ENCODE results near the gene USHBP1. TPM values are rescaled to one million over a fixed set of nuclear protein-coding genes. Genes with fewer than 3 reads are reported as not detected.

The USHBP1 gene, protein sequence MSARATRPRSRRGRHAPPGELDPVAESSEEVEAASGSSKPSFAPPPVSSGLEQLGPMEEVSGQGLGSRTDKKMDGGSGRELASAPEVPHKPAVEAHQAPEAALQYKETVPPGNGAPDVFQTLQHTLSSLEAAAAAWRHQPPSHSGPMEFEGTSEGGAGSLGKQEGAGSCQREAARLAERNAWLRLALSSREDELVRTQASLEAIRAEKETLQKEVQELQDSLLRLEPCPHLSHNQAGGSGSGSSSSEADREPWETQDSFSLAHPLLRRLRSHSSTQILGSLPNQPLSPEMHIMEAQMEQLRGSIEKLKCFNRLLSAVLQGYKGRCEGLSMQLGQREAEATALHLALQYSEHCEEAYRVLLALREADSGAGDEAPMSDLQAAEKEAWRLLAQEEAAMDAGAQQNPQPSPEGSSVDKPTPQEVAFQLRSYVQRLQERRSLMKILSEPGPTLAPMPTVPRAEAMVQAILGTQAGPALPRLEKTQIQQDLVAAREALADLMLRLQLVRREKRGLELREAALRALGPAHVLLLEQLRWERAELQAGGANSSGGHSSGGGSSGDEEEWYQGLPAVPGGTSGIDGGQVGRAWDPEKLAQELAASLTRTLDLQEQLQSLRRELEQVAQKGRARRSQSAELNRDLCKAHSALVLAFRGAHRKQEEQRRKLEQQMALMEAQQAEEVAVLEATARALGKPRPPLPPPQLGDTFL
- 0.12 and 0.39 TPM in 2 replicates for total RNA-seq
- 0.23 TPM for total RNA-seq (2013)
- polyA plus RNA-seq, result 0.03 TPM in 1 of 2 replicates, not detected in the other
- 0.36 TPM in 1 of 2 replicates, not detected in the other for polyA minus RNA-seq

DNA sequence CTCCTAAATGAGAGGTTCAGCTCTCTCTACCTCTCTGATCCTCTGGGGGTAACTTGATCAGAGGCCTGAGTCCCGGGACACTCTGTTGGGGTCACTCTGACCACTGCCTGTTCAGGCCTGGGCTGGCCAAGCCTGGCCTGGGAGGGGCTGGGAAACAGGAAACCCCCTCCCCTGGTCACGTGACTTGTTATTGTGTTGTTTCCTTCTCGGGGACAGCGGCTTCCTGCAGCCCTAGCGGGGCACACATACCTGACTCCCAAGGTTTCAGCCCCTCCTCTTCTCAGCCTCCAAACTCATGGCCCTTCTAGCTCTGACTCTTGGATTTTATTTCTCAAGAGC, at the start of gene USHBP1:
USHBP1 (minus strand) TSS at position 105 of the 339 bp plus-strand sequence. CDS start 446 bp downstream, outside the sequence.
- Histone ChIP-seq H3K9ac (ENCODE audit: low read length) (no peak within 1 kb of the TSS), H2AFZ (ENCODE audit: insufficient read depth, low read depth, low read length, poor library complexity, severe bottlenecking) (no peak within 1 kb of the TSS), H3K4me1 (ENCODE audit: control insufficient read depth in 2 of 2, insufficient read depth in 2 of 2, low read length in 2 of 2) (peaks cover 6 to 30% of the 10 kb centered on the region in 2 donors), H3K9me3 (ENCODE audit: control extremely low read depth in 1 of 3, control insufficient read depth in 2 of 3, insufficient read depth in 1 of 3, low read length in 2 of 3) (peaks cover 0 to 12% (median 2%) of the 10 kb centered on the region in 3 donors), H4K20me1 (ENCODE audit: control insufficient read depth, insufficient read depth, low read length, poor library complexity, severe bottlenecking) (no peaks in the 10 kb centered on the region), H3K4me3 (ENCODE audit: control extremely low read depth in 1 of 5, extremely low read depth in 1 of 5, insufficient read depth in 1 of 5, low read depth in 2 of 5, low read length in 4 of 5) (no peak within 1 kb of the TSS), H3K4me2 (replicated peaks; ENCODE audit: low read depth, low read length, poor library complexity, severe bottlenecking) (no peak within 1 kb of the TSS), H3K36me3 (replicated peaks in 1 of 2; ENCODE audit: control extremely low read depth in 1 of 2, control insufficient read depth in 1 of 2, extremely low read depth in 1 of 2, insufficient read depth in 2 of 2, low read length in 1 of 2) (peaks cover 0 to 4% of the 10 kb centered on the region in 2 experiments), H3K27ac (ENCODE audit: low read length in 2 of 2) (no peak within 1 kb of the TSS), H3K79me2 (ENCODE audit: control insufficient read depth, insufficient read depth, low read length) (peaks cover 10% of the 10 kb centered on the region), H3K27me3 (replicated peaks in 1 of 4; ENCODE audit: control extremely low read depth in 1 of 4, control insufficient read depth in 3 of 4, insufficient read depth in 4 of 4, low read length in 3 of 4) (no peaks in the 10 kb centered on the region)
- Mint-ChIP-seq H3K4me3 (peak within 1 kb of the TSS; percentile 49), H3K27ac (peak within 1 kb of the TSS; percentile 32), H3K4me1 (peaks cover 23% of the 10 kb centered on the region), H3K27me3 (no peaks in the 10 kb centered on the region), H3K9me3 (ENCODE audit: insufficient read depth) (no peaks in the 10 kb centered on the region)
- ChIA-PET CTCF (interaction anchor here (1.0 to 4.9 kb wide), 5 partner anchors 9 to 197 kb away, joined by 3 to 52 read pairs (median 3); partner anchors contain the start of genes ANKLE1 and USE1), POLR2A (interaction anchor here (1.0 kb wide), 1 partner anchor 17 kb away, joined by 3 read pairs; the partner anchor contains the start of gene ANKLE1)
- intact Hi-C loops (cut with micrococcal nuclease), result no loop called here
- ATAC-seq (ENCODE audit: low read depth) (no peak), DNase-seq (no peak)
- no CpG with 5 or more reads among the region's 5 CpGs for WGBS (ENCODE audit: insufficient coverage)
- no peak for TF ChIP-seq EZH2 (IDR thresholded peaks at IDR 0.05; ENCODE audit: borderline replicate concordance, insufficient read depth, low read depth, low read length, poor library complexity, severe bottlenecking)
- TF ChIP-seq, protein P1, sequence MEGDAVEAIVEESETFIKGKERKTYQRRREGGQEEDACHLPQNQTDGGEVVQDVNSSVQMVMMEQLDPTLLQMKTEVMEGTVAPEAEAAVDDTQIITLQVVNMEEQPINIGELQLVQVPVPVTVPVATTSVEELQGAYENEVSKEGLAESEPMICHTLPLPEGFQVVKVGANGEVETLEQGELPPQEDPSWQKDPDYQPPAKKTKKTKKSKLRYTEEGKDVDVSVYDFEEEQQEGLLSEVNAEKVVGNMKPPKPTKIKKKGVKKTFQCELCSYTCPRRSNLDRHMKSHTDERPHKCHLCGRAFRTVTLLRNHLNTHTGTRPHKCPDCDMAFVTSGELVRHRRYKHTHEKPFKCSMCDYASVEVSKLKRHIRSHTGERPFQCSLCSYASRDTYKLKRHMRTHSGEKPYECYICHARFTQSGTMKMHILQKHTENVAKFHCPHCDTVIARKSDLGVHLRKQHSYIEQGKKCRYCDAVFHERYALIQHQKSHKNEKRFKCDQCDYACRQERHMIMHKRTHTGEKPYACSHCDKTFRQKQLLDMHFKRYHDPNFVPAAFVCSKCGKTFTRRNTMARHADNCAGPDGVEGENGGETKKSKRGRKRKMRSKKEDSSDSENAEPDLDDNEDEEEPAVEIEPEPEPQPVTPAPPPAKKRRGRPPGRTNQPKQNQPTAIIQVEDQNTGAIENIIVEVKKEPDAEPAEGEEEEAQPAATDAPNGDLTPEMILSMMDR (IDR thresholded peaks at IDR 0.05), result no peak

All from B cell (primary cell).